Hematopoietic multipotent progenitor cell treated with erythropoietin and hydrocortisone succinate and interleukin-3 and kit ligand, for 15 days (in vitro differentiated cells): Measurements from ENCODE around the gene MARK2.

Experiments
- DNase-seq: peaks from one replicate; pipeline ENCODE4 v3.0.0-alpha.2; 2015; ENCODE audit warnings: low spot score

MARK2 gene

DNA sequence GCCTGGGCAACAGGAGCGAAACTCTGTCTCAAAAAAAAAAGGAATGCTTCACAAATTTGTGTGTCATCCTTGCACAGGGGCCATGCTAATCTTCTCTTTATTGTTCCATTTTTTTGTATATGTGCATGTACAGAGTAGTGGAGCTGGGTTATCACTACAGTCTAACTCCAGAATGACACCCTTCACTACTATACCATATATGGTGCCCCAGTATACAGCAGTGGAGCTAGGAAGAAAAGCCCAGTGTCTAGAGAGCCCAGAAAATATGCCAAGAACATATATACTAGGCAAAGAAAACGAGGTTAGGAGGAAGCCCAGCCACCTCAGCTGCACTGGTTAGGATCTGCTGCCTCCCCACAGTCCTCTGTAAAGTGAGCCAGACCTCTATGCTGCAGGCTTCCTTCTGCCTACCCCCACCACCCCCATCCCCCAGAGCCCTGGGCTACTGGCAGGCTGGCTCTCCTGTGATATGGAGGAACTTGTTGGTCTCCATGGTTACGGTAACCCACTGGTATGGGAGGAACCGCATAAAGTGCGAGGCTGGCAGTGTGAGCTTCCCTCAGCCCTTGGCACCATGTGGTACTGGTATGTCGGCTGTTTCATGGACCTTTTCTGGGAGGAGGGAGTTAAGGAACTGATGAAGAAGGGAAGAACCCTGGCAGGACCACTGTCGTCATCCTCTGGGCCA, 43.8 kb downstream of the MARK2 start:
- DNase-seq, result no peak

DNA sequence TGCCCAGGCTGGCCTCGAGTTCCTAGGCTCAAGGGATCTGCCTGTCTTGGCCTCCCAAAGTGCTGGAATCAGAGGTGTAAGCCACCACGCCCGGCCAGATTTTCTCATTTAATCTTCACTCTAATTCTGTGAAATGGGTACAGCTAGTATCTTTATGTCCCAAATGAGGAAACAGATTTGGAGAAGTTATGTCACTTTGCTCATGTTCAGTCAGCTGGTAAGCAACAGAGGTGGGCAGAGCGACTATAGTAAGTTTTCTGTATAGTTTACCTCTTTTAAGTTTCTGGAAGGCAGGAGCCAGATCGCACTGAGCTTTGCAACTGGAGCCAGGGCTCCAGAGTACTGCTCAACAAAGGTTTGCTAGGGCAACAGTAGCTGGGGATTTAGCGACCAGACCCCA, 44.9 kb downstream of the MARK2 start:
- DNase-seq, result no peak

GRCh38 chr11:63884196-63884932, 45.5 kb downstream of the MARK2 start:
- DNase-seq, result no peak

DNA sequence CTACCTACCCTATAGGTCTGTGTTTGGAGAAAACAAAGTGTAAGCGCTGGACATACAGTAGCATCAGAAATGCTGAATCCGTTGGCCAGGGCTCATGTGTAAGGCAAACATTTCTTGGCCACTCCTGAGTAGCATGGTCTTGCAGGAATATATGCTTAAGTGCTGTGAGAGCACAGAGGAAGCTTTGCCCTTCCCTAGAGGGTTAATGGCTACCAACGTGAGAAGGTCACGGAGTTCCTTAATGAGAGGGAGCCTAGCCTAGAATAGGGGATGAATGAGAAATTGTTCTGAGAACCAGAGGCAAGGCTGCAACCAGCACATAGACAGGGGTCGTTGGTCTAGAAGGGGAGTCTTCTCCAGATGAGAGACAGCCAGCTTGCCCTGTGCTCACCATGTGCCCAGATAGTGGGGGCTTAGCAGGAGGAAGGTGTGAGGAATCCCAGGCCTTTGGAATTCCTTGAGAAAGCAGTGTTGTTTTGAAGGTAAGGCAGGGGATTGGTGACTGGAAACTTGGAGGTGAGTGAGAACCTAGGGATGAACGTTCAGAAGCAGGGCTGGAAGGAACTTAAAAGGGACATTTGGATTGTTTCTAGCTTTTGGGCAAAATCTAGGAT, 48.6 kb downstream of the MARK2 start:
- no peak for DNase-seq

- DNase-seq, result peak; percentile 63
Observed at GRCh38 chr11:63888170-63889086, 49.5 kb downstream of the MARK2 start.

DNA sequence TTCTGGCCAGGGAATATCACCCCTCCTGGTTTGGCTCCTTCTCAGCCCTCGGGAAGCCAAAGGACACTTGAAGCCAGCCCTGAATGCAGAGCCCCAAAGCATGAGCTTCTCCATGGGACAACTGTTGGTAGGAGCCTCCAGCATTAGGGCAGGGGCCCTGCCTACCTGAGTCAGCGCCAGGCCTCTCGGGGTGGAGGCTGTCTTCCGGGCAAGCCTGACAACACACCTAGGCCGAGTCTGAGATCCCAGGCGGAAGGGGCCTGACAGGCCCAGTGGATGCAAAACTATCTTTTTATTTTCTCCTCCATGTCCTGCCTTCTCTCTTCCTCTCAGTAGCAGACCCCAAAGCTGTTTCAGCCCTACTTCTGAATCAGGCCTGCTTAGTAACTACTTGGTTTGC, 50.4 kb downstream of the MARK2 start:
- DNase-seq, result no peak

GRCh38 chr11:63890368-63890767, 51.5 kb downstream of the MARK2 start:
- DNase-seq, result no peak

- no peak for DNase-seq
Observed at GRCh38 chr11:63892228-63892627, 53.3 kb downstream of the MARK2 start.

GRCh38 chr11:63893355-63893754, 54.4 kb downstream of the MARK2 start:
- DNase-seq, result no peak

- no peak for DNase-seq
Observed at GRCh38 chr11:63896071-63896470, 57.2 kb downstream of the MARK2 start.

DNA sequence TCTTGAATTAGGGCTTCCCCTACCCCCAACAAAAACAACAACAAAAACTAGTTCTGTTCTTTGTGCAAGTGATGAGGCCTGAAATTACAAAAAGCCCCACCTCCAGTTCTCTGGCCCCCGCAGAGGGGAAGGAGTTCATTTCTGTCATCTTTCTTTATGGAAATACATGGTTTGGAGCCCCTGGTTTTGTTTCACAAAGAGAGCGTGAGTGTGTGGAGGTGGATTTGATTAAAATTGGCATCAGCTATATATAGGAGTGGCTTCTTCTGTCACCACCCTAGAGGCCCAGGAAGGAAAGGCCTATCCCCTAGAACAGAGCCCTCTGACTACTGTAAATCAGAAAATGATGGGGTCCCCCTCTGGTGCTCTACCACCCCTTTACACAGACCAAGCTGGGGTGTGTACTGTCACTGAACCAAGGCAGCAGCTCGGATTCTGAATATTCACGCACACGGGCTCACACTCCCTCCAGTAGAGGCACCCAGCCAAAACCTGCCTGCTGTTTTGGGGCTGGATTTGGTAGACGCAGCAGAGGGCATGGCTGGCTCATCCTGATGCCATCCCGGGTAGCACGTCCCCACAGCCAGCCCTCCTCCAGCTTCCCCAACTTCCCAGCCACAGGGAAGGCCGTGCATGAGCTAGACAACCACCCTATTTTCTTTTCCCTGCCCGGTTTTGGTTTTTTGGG, 58.7 kb downstream of the MARK2 start:
- DNase-seq, result no peak

GRCh38 chr11:63901660-63902059, 62.8 kb downstream of the MARK2 start:
- DNase-seq, result peak; percentile 11

DNA sequence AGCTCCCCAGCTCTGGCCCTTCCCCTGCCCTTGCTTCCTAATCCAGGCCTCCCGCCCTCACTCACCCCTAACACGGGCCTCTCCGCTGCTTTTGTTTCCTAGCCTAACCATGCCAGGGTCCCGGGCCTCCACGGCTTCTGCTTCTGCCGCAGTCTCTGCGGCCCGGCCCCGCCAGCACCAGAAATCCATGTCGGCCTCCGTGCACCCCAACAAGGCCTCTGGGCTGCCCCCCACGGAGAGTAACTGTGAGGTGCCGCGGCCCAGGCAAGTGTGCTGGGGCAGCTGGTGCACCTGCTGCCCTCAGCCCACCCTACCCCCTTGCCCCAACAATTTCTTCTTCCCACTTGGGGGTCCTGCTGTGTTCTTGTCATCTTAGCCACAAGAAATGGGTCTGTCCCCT, 65.0 kb downstream of the MARK2 start:
- DNase-seq, result no peak

GRCh38 chr11:63904743-63905142, 65.8 kb downstream of the MARK2 start:
- no peak for DNase-seq

- no peak for DNase-seq
Observed at GRCh38 chr11:63905179-63905578, 66.3 kb downstream of the MARK2 start.

GRCh38 chr11:63906087-63906486, 67.2 kb downstream of the MARK2 start:
- no peak for DNase-seq

DNA sequence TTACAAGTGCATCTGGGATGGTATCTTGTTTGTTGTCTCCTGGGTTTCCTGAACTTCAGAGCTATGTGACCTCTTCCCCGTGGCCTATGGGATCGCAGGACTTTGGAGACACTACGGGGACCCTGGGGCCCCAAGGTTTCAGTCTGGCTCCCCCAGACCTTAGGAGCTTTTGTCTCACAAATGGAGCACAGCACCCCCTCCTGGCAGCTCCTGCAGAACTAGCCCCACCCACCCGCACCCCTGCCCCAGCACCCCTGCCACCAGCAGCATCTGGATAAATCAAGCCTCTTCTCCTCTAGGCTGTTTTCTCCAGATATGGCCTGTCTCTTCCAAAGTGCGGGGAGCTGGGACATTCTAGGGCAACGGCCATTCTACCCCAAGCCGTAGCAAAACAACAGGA, 67.7 kb downstream of the MARK2 start:
- peak; percentile 24 for DNase-seq

DNA sequence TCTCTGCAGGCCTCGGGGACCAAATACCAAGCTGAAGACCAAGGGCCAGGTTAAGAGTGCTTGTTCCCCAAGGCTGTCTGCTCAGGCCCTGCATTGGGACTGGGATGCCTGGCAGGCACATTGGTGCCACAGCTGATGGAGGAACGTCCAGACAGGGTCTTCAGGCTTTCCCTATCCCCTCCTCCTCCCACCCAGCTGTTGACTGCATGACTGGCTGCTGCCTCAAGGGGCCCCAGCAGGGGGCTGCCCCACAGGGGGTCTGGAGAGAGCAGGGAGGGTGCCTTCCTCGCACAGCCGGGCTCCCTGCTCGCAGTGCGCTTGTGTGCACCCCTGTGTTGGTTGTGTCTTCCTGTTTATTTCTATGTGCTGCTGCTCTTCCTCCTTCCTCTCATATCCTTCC, 68.2 kb downstream of the MARK2 start:
- no peak for DNase-seq

DNA sequence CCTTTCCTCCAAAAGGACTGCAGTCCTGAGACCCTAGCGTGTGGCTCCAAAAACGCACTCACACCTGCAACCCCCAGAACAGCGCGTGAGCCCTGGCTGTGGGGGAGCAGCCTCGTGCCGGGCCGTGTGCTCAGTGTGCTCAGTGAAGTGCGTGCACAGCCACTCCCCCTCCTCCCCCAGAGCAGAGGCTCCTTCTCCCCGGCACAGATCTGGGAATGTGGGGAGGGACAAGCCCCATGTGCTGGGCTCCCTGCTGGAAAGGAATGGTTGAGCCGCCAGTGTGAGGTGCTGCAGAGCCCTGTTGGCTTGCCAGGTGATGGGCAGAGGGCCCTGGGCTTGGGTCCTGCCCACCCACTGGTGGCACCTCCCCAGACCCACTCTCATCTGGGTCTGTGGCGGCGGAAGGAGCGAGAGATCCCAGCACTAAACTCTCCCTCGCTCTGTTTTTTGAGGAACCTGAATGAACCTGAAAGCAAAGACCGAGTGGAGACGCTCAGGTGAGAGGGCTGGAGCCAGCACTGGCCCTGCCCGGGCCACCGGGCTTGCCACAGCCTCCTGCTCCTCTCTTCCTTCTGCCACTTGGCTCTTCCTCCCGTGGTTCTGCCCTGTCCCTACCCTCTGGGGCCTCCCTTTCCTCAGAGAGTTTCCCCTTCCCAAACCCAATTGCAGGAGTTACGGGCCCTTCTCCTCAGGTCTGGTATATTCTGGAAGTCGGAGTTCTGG, 69.1 kb downstream of the MARK2 start:
- no peak for DNase-seq

GRCh38 chr11:63908631-63909401, 69.9 kb downstream of the MARK2 start:
- no peak for DNase-seq
